Esophagus squamous epithelium (tissue), 5 donors: Measurements from ENCODE around the gene TGFBRAP1. TPM values are rescaled to one million over a fixed set of nuclear protein-coding genes. Genes with fewer than 3 reads are reported as not detected.

ENCODE experiments used
- DNase-seq: peaks from one replicate; lab custom pipeline; 2025; lab: John Stamatoyannopoulos, UW
- H3K27ac ChIP-seq, 4 donors: fragments of 200-600 bp; sonication (generic); one replicate each; pipeline ENCODE4 v1.5.1; 2016 to 2019; ENCODE audit warnings: mild to moderate bottlenecking in 1 of 4
- H3K27me3 ChIP-seq, 4 donors: fragments of 200-600 bp; sonication (generic); 1 replicate in 3 of 4; 2 replicates in 1 of 4; pipeline versions ENCODE4 v1.5.1 to v1.6.0; 2017 to 2021; ENCODE audit warnings: antibody characterized with exemption in 1 of 4
- H3K36me3 ChIP-seq, 3 donors: fragments of 200-600 bp; sonication (generic); one replicate each; pipeline ENCODE4 v1.5.1; 2016 to 2019
- H3K4me1 ChIP-seq, 3 donors: fragments of 200-600 bp; sonication (generic); one replicate each; pipeline ENCODE4 v1.5.1; 2017 to 2019
- H3K4me3 ChIP-seq, 4 donors: fragments of 200-600 bp; sonication (generic); 1 replicate in 3 of 4; 2 replicates in 1 of 4; pipeline ENCODE4 v1.5.1; 2016 to 2019; ENCODE audit warnings: mild to moderate bottlenecking in 2 of 4, moderate library complexity in 1 of 4
- H3K9me3 ChIP-seq, 3 donors: fragments of 200-600 bp; sonication (generic); one replicate each; pipeline ENCODE4 v1.5.1; 2016 to 2019
- POLR2A ChIP-seq, 4 donors: fragments of 450-650 bp; IDR thresholded peaks; one replicate each; pipeline ENCODE4 v1.6.1; 2017; ENCODE audit warnings: antibody characterized with exemption in 4 of 4, mild to moderate bottlenecking in 4 of 4, moderate library complexity in 3 of 4
- WGBS, 2 donors: methylation state at CpG; one replicate each; pipeline ENCODE4 v1.1.5; 2018; 5-methylcytosine and 5-hydroxymethylcytosine counted together
- intact Hi-C: fragments of 100-400 bp; cut with DNase I; formaldehyde crosslinking; loops from one replicate; pipeline ENCODE4 v1.15.0; 2022
- total RNA-seq, 4 donors: library from RNA; depleted of rRNA; stranded (reverse); fragments of >200 nt; gene quantifications; one replicate each; pipeline ENCODE4 v1.1.0, GENCODE V29; 2016
- TF ChIP-seq, protein P1 (sequence below), 6 experiments: fragments of 450-650 bp in 4 of 6; fragments of 200-600 bp in 2 of 6; sonication (generic) in 2 of 6; IDR thresholded peaks; one replicate each; pipeline ENCODE4 v1.5.1; 2016 to 2019; ENCODE audit warnings: antibody characterized with exemption in 6 of 6, mild to moderate bottlenecking in 4 of 6, moderate library complexity in 4 of 6
- donor health status: DM: yes; HTN: yes; CAD: no.

The TGFBRAP1 gene
- total RNA-seq, 4 donors from 2014 or later = 11.7 to 24.6 (median 15.6) TPM

DNA sequence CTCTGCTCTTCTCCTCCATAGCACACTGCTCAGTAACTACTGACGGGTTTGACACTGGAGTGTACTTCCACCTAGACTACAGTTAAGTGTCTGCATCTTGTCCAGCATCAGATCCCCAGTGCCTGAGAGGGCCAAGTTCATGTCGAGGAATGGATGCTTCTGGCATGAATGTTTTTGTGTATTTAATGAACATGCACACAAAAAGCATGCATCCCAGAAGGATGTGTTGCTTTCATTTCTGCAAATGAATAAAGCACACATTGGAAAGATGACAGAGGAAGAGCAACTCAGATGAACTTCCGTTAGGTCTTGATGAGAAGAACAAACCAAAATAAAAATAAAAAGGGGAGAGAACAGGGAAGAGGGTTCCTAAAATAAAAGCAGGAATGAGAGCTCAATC lies 35.7 kb upstream of the TGFBRAP1 start:
- H3K27me3 ChIP-seq = no peaks in the 10 kb centered on the region
- 39 to 66% methylated on average over 3 of the region's 3 CpGs for WGBS, 2 donors
- no peak overlapping the region for H3K4me3 ChIP-seq
- DNase-seq = no peak
- H3K36me3 ChIP-seq = peaks cover 17 to 90% (median 27%) of the 10 kb centered on the region in 3 donors
- H3K27ac ChIP-seq = no peak overlapping the region
- TF ChIP-seq POLR2A (IDR thresholded peaks at IDR 0.05) = no peak
- TF ChIP-seq, protein P1, sequence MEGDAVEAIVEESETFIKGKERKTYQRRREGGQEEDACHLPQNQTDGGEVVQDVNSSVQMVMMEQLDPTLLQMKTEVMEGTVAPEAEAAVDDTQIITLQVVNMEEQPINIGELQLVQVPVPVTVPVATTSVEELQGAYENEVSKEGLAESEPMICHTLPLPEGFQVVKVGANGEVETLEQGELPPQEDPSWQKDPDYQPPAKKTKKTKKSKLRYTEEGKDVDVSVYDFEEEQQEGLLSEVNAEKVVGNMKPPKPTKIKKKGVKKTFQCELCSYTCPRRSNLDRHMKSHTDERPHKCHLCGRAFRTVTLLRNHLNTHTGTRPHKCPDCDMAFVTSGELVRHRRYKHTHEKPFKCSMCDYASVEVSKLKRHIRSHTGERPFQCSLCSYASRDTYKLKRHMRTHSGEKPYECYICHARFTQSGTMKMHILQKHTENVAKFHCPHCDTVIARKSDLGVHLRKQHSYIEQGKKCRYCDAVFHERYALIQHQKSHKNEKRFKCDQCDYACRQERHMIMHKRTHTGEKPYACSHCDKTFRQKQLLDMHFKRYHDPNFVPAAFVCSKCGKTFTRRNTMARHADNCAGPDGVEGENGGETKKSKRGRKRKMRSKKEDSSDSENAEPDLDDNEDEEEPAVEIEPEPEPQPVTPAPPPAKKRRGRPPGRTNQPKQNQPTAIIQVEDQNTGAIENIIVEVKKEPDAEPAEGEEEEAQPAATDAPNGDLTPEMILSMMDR (IDR thresholded peaks at IDR 0.05) = no peak
- intact Hi-C loops = loop anchor here (5.0 kb wide), 1 partner anchor 152 kb away; no protein-coding TSS in a partner anchor
- no peaks in the 10 kb centered on the region for H3K9me3 ChIP-seq
- peaks cover 0 to 20% (median 3%) of the 10 kb centered on the region in 3 donors for H3K4me1 ChIP-seq

DNA sequence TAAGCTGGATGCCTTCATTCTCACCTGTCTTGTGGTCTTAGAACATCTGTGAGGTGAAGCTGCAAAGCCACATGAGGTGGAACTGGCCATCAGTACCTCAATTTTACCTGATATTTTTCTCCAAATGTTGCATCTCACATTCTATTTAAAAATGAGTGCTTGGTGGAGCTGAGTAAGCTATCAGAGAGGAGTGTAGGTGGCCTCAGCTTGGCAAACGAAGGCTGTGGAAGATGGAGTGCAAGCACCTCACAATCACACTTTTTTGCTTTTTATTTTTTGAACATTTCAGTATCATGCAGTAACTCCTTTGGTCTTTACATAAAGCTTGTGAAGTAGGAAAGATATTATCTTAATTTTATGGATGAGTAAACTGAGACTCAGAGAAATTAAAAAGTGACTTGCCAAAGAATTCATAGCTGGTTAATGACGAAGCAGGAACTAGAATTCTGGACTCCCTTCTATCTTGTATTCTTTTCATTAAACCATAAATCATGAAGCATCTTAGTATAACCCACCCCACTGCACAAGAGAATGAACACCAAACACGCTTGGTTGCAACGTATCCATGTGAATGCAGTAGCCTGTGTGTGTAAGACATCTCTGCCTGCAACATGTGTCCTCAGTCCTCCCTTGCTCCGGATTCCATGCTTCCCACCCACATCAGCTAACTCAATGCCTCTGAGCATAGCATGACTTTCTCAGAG lies 35.1 kb upstream of the TGFBRAP1 start:
- no peaks in the 10 kb centered on the region for H3K9me3 ChIP-seq
- peaks cover 17 to 93% (median 27%) of the 10 kb centered on the region in 3 donors for H3K36me3 ChIP-seq

DNA sequence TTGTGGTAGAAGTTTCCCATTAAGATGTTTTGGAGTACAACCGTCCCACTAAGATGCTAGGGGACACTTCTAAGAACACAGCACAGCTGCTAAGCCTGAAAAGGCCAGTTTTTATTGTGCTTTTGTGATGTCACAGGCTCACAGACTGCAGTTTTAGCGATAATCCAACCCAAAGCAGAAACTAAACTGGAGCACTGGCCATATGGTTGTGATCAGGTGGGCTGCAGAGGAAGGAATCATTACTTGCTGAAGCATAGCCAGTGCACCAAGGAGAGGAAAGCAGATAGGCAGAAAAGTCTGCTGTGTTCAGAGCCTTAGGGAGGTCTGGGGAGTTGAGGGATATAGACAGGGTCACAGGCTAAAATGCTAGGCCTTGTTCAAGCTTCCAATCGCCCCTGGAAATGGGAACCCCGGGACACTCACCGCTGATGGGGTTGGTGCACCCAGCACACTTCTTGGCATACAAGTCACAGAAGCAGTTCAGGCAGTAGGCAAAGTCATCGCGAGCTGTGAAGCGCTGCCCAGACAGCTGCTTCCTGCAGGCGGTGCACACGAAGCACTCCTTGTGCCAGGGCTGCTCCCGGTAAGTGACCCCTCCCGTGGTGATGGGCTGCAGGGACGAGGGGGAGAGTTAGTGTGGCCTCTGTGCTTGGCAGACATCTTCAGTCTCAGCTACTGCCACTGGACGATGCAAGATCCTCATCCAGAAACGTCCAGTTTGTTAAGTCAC lies 33.5 kb upstream of the TGFBRAP1 start:
- Histone ChIP-seq H3K9me3 (no peaks in the 10 kb centered on the region), H3K36me3 (peaks cover 17 to 99% (median 27%) of the 10 kb centered on the region in 3 donors), H3K4me1 (peaks cover 0 to 12% (median 0%) of the 10 kb centered on the region in 3 donors), H3K4me3 (no peak overlapping the region), H3K27me3 (no peaks in the 10 kb centered on the region), H3K27ac (no peak overlapping the region)
- 63% methylated on average over 5 to 12 of the region's 15 CpGs for WGBS, 2 donors
- intact Hi-C loops = no loop called here
- DNase-seq = no peak
- TF ChIP-seq POLR2A (IDR thresholded peaks at IDR 0.05) = no peak
- TF ChIP-seq, protein P1 (IDR thresholded peaks at IDR 0.05) = no peak

More for the DNA sequence above, 35.1 kb upstream of the TGFBRAP1 start:
- Histone ChIP-seq H3K4me1 (peaks cover 0 to 16% (median 0%) of the 10 kb centered on the region in 3 donors), H3K4me3 (no peak overlapping the region), H3K27ac (no peak overlapping the region), H3K27me3 (no peaks in the 10 kb centered on the region)
- intact Hi-C loops = loop anchor here (5.0 kb wide), 1 partner anchor 153 kb away; no protein-coding TSS in a partner anchor
- TF ChIP-seq, protein P1 (IDR thresholded peaks at IDR 0.05) = no peak
- TF ChIP-seq POLR2A (IDR thresholded peaks at IDR 0.05) = no peak
- no peak for DNase-seq
- WGBS, 2 donors = 68 to 81% methylated on average over 5 of the region's 5 CpGs

DNA sequence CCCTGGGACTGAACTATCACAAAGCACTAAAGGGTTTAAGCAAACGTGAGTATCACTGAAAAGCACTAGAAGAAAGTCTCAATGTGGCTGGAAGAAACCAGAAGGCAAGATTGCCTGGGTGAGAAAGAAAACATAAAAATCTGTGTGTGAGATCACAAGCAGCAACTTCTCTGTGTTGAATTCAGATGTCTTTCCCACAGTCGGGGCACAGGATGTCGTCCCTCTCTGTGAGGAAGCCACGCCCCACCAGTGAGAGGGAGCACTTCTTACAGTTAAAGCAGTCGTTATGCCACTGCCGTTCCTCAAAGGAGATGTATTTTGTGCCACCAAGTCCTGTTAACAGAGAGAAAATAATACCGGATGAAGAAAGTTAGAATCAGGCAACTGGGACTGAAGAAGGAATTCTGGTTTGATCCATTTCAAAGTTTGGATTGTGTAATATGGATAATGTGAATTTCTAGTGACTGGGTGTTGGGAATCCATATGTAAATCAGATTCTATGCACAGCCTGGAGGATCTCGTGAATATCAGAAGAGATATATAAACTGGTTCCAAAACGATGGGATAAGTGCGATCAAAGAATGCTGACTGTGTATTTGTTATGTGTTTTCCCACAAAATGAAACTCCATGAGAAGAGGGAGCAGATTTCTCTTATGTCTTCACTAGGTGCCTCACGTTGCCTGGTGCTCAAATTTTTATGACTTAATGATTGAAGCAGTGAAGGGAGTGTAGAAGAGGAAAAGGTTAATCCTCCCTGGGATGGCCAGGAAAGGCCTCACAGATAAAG lies 31.8 kb upstream of the TGFBRAP1 start:
- Histone ChIP-seq H3K27ac (no peak overlapping the region), H3K9me3 (no peaks in the 10 kb centered on the region), H3K27me3 (no peaks in the 10 kb centered on the region), H3K36me3 (peaks cover 11 to 99% (median 27%) of the 10 kb centered on the region in 3 donors), H3K4me1 (peaks cover 0 to 12% (median 0%) of the 10 kb centered on the region in 3 donors), H3K4me3 (no peak overlapping the region)
- intact Hi-C loops = no loop called here
- 64 to 65% methylated on average over 11 of the region's 11 CpGs for WGBS, 2 donors
- no peak for DNase-seq
- TF ChIP-seq, protein P1 (IDR thresholded peaks at IDR 0.05) = no peak
- no peak for TF ChIP-seq POLR2A (IDR thresholded peaks at IDR 0.05)
